Stimulated activated naive CD8-positive, alpha-beta T cell treated with anti-CD3 and anti-CD28 coated beads, Interleukin-15, Interleukin-2, amounts not matched to agents 100 ng/mL and 50 ng/mL, for 24 hours (primary cell): Measurements from ENCODE around the gene LRP2BP.
"Not testable (repeated sequence)": the region's sequence is repeated elsewhere in the genome, so short reads cannot be mapped to it uniquely, and the experiment has no call there.

Source experiments
- H3K27ac Mint-ChIP-seq: one replicate; pipeline ENCODE4 v1.8.0; 2021; ENCODE audit warnings: mild to moderate bottlenecking, mixed read lengths
- H3K27me3 Mint-ChIP-seq: one replicate; pipeline ENCODE4 v1.8.0; 2021; ENCODE audit warnings: mixed read lengths
- H3K36me3 Mint-ChIP-seq: one replicate; pipeline ENCODE4 v1.8.0; 2021; ENCODE audit warnings: low read depth, mixed read lengths
- H3K4me1 Mint-ChIP-seq: one replicate; pipeline ENCODE4 v1.8.0; 2021; ENCODE audit warnings: low read depth, mixed read lengths
- H3K4me3 Mint-ChIP-seq: one replicate; pipeline ENCODE4 v1.8.0; 2021; ENCODE audit warnings: mild to moderate bottlenecking, mixed read lengths
- H3K9me3 Mint-ChIP-seq: one replicate; pipeline ENCODE4 v1.8.0; 2021; ENCODE audit warnings: mixed read lengths

LRP2BP gene

GRCh38 chr4:185381288-185382196 is 14.2 kb downstream of the LRP2BP start:
- Mint-ChIP-seq H3K4me3 (no peak overlapping the region), H3K36me3 (peaks cover 14% of the 10 kb centered on the region), H3K27me3 (peaks cover 22% of the 10 kb centered on the region), H3K9me3 (peaks cover 8% of the 10 kb centered on the region), H3K4me1 (peaks cover 10% of the 10 kb centered on the region), H3K27ac (no peak overlapping the region)

GRCh38 chr4:185380320-185380719 is 15.4 kb downstream of the LRP2BP start:
- Mint-ChIP-seq H3K27me3 (peaks cover 14% of the 10 kb centered on the region), H3K27ac (no peak overlapping the region), H3K9me3 (peaks cover 8% of the 10 kb centered on the region), H3K4me3 (no peak overlapping the region), H3K4me1 (peaks cover 10% of the 10 kb centered on the region), H3K36me3 (peaks cover 14% of the 10 kb centered on the region)

- peaks cover 3% of the 10 kb centered on the region for H3K4me1 Mint-ChIP-seq
- H3K27me3 Mint-ChIP-seq, result peaks cover 7% of the 10 kb centered on the region
- H3K27ac Mint-ChIP-seq, result no peak overlapping the region
- H3K9me3 Mint-ChIP-seq, result peaks cover 8% of the 10 kb centered on the region
- no peak overlapping the region for H3K4me3 Mint-ChIP-seq
- H3K36me3 Mint-ChIP-seq, result peaks cover 14% of the 10 kb centered on the region
These were observed 16.1 kb downstream of the LRP2BP start for GRCh38 chr4:185379326-185380295.

GRCh38 chr4:185378264-185378663 is 17.5 kb downstream of the LRP2BP start:
- Mint-ChIP-seq H3K27ac (no peak overlapping the region), H3K36me3 (peaks cover 14% of the 10 kb centered on the region), H3K27me3 (no peaks in the 10 kb centered on the region), H3K4me1 (no peaks in the 10 kb centered on the region), H3K4me3 (no peak overlapping the region), H3K9me3 (peaks cover 8% of the 10 kb centered on the region)

GRCh38 chr4:185374573-185374972 is 21.2 kb downstream of the LRP2BP start:
- Mint-ChIP-seq H3K27me3 (no peaks in the 10 kb centered on the region), H3K4me3 (no peak overlapping the region), H3K36me3 (peaks cover 14% of the 10 kb centered on the region), H3K27ac (no peak overlapping the region), H3K9me3 (no peaks in the 10 kb centered on the region), H3K4me1 (no peaks in the 10 kb centered on the region)

- Mint-ChIP-seq H3K27ac (no peak overlapping the region), H3K9me3 (no peaks in the 10 kb centered on the region), H3K36me3 (peaks cover 14% of the 10 kb centered on the region), H3K4me3 (no peak overlapping the region), H3K27me3 (no peaks in the 10 kb centered on the region), H3K4me1 (no peaks in the 10 kb centered on the region)
These were observed 21.7 kb downstream of the LRP2BP start for GRCh38 chr4:185374027-185374426.

GRCh38 chr4:185371702-185372101 is 24.0 kb downstream of the LRP2BP start:
- Mint-ChIP-seq H3K4me3 (no peak overlapping the region), H3K27ac (no peak overlapping the region), H3K9me3 (no peaks in the 10 kb centered on the region), H3K4me1 (no peaks in the 10 kb centered on the region), H3K36me3 (peaks cover 14% of the 10 kb centered on the region), H3K27me3 (no peaks in the 10 kb centered on the region)

GRCh38 chr4:185370268-185370949 is 25.3 kb downstream of the LRP2BP start:
- Mint-ChIP-seq H3K4me3 (no peak overlapping the region), H3K4me1 (no peaks in the 10 kb centered on the region), H3K27me3 (no peaks in the 10 kb centered on the region)

GRCh38 chr4:185369731-185370130 is 26.0 kb downstream of the LRP2BP start:
- no peaks in the 10 kb centered on the region for H3K27me3 Mint-ChIP-seq
- H3K4me3 Mint-ChIP-seq, result no peak overlapping the region
- no peaks in the 10 kb centered on the region for H3K4me1 Mint-ChIP-seq
- no peaks in the 10 kb centered on the region for H3K9me3 Mint-ChIP-seq
- H3K36me3 Mint-ChIP-seq, result peaks cover 14% of the 10 kb centered on the region
- no peak overlapping the region for H3K27ac Mint-ChIP-seq

More at GRCh38 chr4:185370268-185370949, 25.3 kb downstream of the LRP2BP start:
- Mint-ChIP-seq H3K9me3 (no peaks in the 10 kb centered on the region), H3K36me3 (peaks cover 14% of the 10 kb centered on the region), H3K27ac (no peak overlapping the region)

- Mint-ChIP-seq H3K27me3 (no peaks in the 10 kb centered on the region), H3K36me3 (peaks cover 10% of the 10 kb centered on the region), H3K9me3 (no peaks in the 10 kb centered on the region), H3K27ac (no peak overlapping the region), H3K4me3 (no peak overlapping the region), H3K4me1 (no peaks in the 10 kb centered on the region)
These were observed 30.8 kb downstream of the LRP2BP start for GRCh38 chr4:185364886-185365285.

GRCh38 chr4:185363251-185363650 is 32.5 kb downstream of the LRP2BP start:
- no peak overlapping the region for H3K27ac Mint-ChIP-seq

GRCh38 chr4:185362570-185362969 is 33.2 kb downstream of the LRP2BP start:
- not testable (repeated sequence) for H3K4me1 Mint-ChIP-seq, H3K9me3 Mint-ChIP-seq, H3K4me3 Mint-ChIP-seq, H3K27me3 Mint-ChIP-seq, H3K27ac Mint-ChIP-seq
- peaks cover 22% of the 10 kb centered on the region for H3K36me3 Mint-ChIP-seq

More at GRCh38 chr4:185363251-185363650, 32.5 kb downstream of the LRP2BP start:
- H3K4me3 Mint-ChIP-seq, result no peak overlapping the region
- no peaks in the 10 kb centered on the region for H3K27me3 Mint-ChIP-seq
- H3K9me3 Mint-ChIP-seq, result no peaks in the 10 kb centered on the region
- peaks cover 18% of the 10 kb centered on the region for H3K36me3 Mint-ChIP-seq
- H3K4me1 Mint-ChIP-seq, result no peaks in the 10 kb centered on the region

- Mint-ChIP-seq H3K27ac (no peak overlapping the region), H3K9me3 (no peaks in the 10 kb centered on the region), H3K4me1 (peaks cover 9% of the 10 kb centered on the region), H3K36me3 (peaks cover 29% of the 10 kb centered on the region), H3K4me3 (no peak overlapping the region), H3K27me3 (no peaks in the 10 kb centered on the region)
These were observed 33.9 kb downstream of the LRP2BP start for GRCh38 chr4:185361872-185362271.

GRCh38 chr4:185359767-185360446 is 35.8 kb downstream of the LRP2BP start:
- H3K4me1 Mint-ChIP-seq, result peaks cover 10% of the 10 kb centered on the region
- no peaks in the 10 kb centered on the region for H3K9me3 Mint-ChIP-seq

More at GRCh38 chr4:185359767-185360446, 35.8 kb downstream of the LRP2BP start:
- Mint-ChIP-seq H3K4me3 (no peak overlapping the region), H3K36me3 (peaks cover 31% of the 10 kb centered on the region), H3K27ac (no peak overlapping the region), H3K27me3 (no peaks in the 10 kb centered on the region)
